Measurements from ENCODE around the gene TUBG2. TPM values are rescaled to one million over a fixed set of nuclear protein-coding genes. Genes with fewer than 3 reads are reported as not detected.
"Not testable (repeated sequence)": the region's sequence is repeated elsewhere in the genome, so short reads cannot be mapped to it uniquely, and the experiment has no call there.

The TUBG2 gene
- total RNA-seq, 1 experiment from 2014 or later: 20.4 TPM

DNA sequence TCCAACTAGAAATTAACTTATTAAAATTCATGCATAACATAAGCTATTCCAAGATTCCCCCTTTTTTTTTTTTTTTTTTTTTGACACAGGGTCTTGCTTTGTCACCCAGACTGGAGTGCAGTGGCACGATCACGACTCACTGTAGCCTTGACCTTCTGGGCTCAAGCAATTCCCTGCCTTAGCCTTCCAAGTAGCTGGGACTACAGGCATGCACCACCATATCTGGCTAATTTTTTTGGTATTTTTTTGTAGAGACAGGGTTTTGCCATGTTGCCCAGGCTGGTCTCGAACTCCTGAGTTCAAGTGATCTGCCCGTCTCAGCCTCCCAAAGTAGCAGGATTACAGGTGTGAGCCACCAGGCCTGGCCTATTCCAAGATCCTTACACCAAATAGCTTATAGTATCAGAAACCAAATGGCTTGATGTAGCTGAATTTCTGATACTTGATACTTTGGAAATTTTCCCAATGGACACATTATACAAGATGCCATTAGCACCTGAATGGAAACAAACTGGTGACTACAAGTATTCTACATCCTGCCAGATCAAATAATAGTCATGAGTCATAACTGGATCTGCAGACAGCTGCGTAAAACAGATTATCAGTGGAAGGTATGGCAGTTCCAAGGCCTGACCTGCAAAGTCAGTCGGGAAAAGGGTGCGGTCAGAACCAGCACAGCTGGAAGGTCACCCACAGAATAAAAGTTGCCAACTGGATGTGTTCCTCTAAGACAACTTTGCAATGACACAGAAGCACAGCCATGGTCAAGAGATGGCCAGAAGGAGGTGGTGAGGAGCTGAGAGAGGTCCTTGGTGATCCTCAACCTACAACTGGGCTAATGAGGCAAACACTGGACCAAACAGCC, 35.1 kb upstream of the TUBG2 start:
- Histone ChIP-seq H4K20me1 (ENCODE audit: control insufficient read depth, insufficient read depth, insufficient read length) (peaks cover 2% of the 10 kb centered on the region), H2AK5ac (ENCODE audit: insufficient read length, low read length) (no peak overlapping the region), H3K79me2 (ENCODE audit: insufficient read depth, low read length) (no peaks in the 10 kb centered on the region), H3K18ac (ENCODE audit: insufficient read length, low read depth, low read length) (no peak overlapping the region), H3K9me3 (ENCODE audit: control insufficient read depth, low read depth, low read length) (no peaks in the 10 kb centered on the region), H2BK20ac (ENCODE audit: low read depth, low read length, poor library complexity, severe bottlenecking) (no peak overlapping the region), H3K14ac (ENCODE audit: insufficient read depth, low read length) (no peak overlapping the region), H3K4me2 (ENCODE audit: insufficient read depth, insufficient read length, low read length) (no peak overlapping the region), H3K9ac (ENCODE audit: extremely low read depth, insufficient read length, low read length) (no peak overlapping the region), H3K4ac (ENCODE audit: low read depth, low read length) (no peak overlapping the region), H3K27ac (ENCODE audit: insufficient read length, low read depth, low read length) (no peak overlapping the region), H4K5ac (ENCODE audit: insufficient read length, low read depth, low read length) (no peak overlapping the region), H2BK12ac (ENCODE audit: insufficient read length, low read depth, low read length) (no peak overlapping the region), H3K79me1 (ENCODE audit: insufficient read depth, low read depth, low read length, poor library complexity, severe bottlenecking) (no peaks in the 10 kb centered on the region), H3K23ac (ENCODE audit: insufficient read length, low read depth, low read length) (no peak overlapping the region), H4K91ac (ENCODE audit: insufficient read length, low read depth, low read length) (no peak overlapping the region), H3K56ac (ENCODE audit: insufficient read length, low read depth, low read length) (no peak overlapping the region), H4K8ac (replicated peaks; ENCODE audit: insufficient read length, low read depth, low read length) (no peak overlapping the region), H2AFZ (ENCODE audit: low read length) (no peak overlapping the region), H3K4me1 (ENCODE audit: insufficient read depth, low read length) (no peaks in the 10 kb centered on the region), H2BK120ac (ENCODE audit: low read depth, low read length, poor library complexity, severe bottlenecking) (no peak overlapping the region), H2BK5ac (ENCODE audit: insufficient read length, low read length) (no peak overlapping the region), H3K23me2 (ENCODE audit: insufficient read length, low read depth, low read length, poor library complexity, severe bottlenecking) (no peaks in the 10 kb centered on the region), H3T11ph (ENCODE audit: low read length) (no peak overlapping the region), H3K27me3 (ENCODE audit: insufficient read depth, low read length) (no peaks in the 10 kb centered on the region), H2BK15ac (ENCODE audit: low read depth, low read length) (no peak overlapping the region)
- Mint-ChIP-seq H3K36me3 (ENCODE audit: insufficient read depth in 1 of 3, low read depth in 3 of 3) (no peaks in the 10 kb centered on the region), H3K27me3 (ENCODE audit: low read depth) (no peaks in the 10 kb centered on the region), H3K27ac (no peak overlapping the region), H3K4me3 (no peak overlapping the region), H3K4me1 (peaks cover 2 to 3% of the 10 kb centered on the region in 2 experiments), H3K9me3 (no peaks in the 10 kb centered on the region)
- DNase-seq: no peak
- TF ChIP-seq, protein P1, sequence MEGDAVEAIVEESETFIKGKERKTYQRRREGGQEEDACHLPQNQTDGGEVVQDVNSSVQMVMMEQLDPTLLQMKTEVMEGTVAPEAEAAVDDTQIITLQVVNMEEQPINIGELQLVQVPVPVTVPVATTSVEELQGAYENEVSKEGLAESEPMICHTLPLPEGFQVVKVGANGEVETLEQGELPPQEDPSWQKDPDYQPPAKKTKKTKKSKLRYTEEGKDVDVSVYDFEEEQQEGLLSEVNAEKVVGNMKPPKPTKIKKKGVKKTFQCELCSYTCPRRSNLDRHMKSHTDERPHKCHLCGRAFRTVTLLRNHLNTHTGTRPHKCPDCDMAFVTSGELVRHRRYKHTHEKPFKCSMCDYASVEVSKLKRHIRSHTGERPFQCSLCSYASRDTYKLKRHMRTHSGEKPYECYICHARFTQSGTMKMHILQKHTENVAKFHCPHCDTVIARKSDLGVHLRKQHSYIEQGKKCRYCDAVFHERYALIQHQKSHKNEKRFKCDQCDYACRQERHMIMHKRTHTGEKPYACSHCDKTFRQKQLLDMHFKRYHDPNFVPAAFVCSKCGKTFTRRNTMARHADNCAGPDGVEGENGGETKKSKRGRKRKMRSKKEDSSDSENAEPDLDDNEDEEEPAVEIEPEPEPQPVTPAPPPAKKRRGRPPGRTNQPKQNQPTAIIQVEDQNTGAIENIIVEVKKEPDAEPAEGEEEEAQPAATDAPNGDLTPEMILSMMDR (conservative IDR thresholded peaks at IDR 0.05): no peak
- WGBS (ENCODE audit: extremely low coverage, insufficient read length, low lambda C conversion rate): no CpG with 5 or more reads among the region's 7 CpGs

DNA sequence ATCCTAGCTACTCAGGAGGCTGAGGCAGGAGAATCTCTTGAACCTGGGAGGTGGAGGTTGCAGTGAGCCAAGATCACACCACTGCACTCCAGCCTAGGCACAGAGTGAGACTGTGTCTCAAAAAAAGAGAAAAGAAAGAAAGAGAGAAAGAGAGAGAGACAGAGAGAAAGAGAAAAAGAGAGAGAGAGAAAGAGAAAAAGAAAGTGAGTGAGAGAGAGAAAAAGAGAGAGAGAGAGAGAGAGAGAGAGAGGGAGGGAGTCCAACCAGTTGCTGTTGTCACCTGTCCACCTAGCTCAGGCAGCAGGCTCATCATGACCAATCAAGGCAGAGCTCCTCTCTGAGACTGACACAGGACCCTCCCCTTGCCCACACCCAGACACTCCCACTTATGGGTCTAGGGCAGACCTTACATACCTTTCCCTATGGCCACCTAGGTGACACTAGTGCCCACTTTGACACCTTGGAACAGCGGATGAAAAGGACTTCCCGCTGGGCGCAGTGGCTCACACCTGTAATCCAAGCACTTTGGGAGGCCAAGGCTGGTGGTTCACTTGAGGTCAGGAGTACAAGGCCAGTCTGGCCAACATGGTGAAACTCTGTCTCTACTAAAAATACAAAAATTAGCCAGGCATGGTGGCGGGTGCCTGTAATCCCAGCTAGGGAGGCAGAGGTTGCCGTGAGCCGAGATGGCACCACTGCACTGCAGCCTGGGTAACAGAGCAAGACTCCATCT, 31.9 kb upstream of the TUBG2 start:
- not testable (repeated sequence) for H2AK5ac ChIP-seq (ENCODE audit: insufficient read length, low read length); H2AFZ ChIP-seq (ENCODE audit: low read length); H3K4me2 ChIP-seq (ENCODE audit: insufficient read depth, insufficient read length, low read length); H3K79me2 ChIP-seq (ENCODE audit: insufficient read depth, low read length); H3K23ac ChIP-seq (ENCODE audit: insufficient read length, low read depth, low read length); H3K27ac ChIP-seq (ENCODE audit: insufficient read length, low read depth, low read length); H3K9ac ChIP-seq (ENCODE audit: extremely low read depth, insufficient read length, low read length); H3K9me3 Mint-ChIP-seq; H3K23me2 ChIP-seq (ENCODE audit: insufficient read length, low read depth, low read length, poor library complexity, severe bottlenecking); H3K27me3 Mint-ChIP-seq (ENCODE audit: low read depth); H4K5ac ChIP-seq (ENCODE audit: insufficient read length, low read depth, low read length); H2BK15ac ChIP-seq (ENCODE audit: low read depth, low read length); H3K9me3 ChIP-seq (ENCODE audit: control insufficient read depth, low read depth, low read length); H3K27ac Mint-ChIP-seq; H2BK20ac ChIP-seq (ENCODE audit: low read depth, low read length, poor library complexity, severe bottlenecking); H3T11ph ChIP-seq (ENCODE audit: low read length); H4K20me1 ChIP-seq (ENCODE audit: control insufficient read depth, insufficient read depth, insufficient read length); H3K18ac ChIP-seq (ENCODE audit: insufficient read length, low read depth, low read length); H3K79me1 ChIP-seq (ENCODE audit: insufficient read depth, low read depth, low read length, poor library complexity, severe bottlenecking); H3K4me3 Mint-ChIP-seq; H2BK5ac ChIP-seq (ENCODE audit: insufficient read length, low read length); H4K91ac ChIP-seq (ENCODE audit: insufficient read length, low read depth, low read length); H2BK120ac ChIP-seq (ENCODE audit: low read depth, low read length, poor library complexity, severe bottlenecking); H2BK12ac ChIP-seq (ENCODE audit: insufficient read length, low read depth, low read length); H3K4ac ChIP-seq (ENCODE audit: low read depth, low read length); H3K4me1 ChIP-seq (ENCODE audit: insufficient read depth, low read length); H3K56ac ChIP-seq (ENCODE audit: insufficient read length, low read depth, low read length); H3K27me3 ChIP-seq (ENCODE audit: insufficient read depth, low read length); H4K8ac ChIP-seq (replicated peaks; ENCODE audit: insufficient read length, low read depth, low read length); H3K14ac ChIP-seq (ENCODE audit: insufficient read depth, low read length); H3K4me1 Mint-ChIP-seq; H3K36me3 Mint-ChIP-seq (ENCODE audit: insufficient read depth in 1 of 3, low read depth in 3 of 3)
- WGBS (ENCODE audit: extremely low coverage, insufficient read length, low lambda C conversion rate): no CpG with 5 or more reads among the region's 6 CpGs
- peak; percentile 72 for DNase-seq

Measured in H9 (cell line).